GM08714 (cell line): ENCODE data around the gene BICDL2.
"Not testable (repeated sequence)": the region's sequence is repeated elsewhere in the genome, so short reads cannot be mapped to it uniquely, and the experiment has no call there.

Experiments used
- H3K4me3 ChIP-seq: fragments of 200-500 bp; sonication (Bioruptor generic); 2 replicates; pipeline ENCODE4 v1.5.1; 2014; ENCODE audit warnings: mild to moderate bottlenecking, low read length, inconsistent platforms
- ZNF274 ChIP-seq: IDR thresholded peaks from 2 replicates; pipeline ENCODE4 v1.6.1; 2012; ENCODE audit warnings: mild to moderate bottlenecking, low read depth, low read length

The BICDL2 gene

GRCh38 chr16:3071655-3072054 lies 34.9 kb upstream of the BICDL2 start:
- no peak for TF ChIP-seq ZNF274
- H3K4me3 ChIP-seq = no peak overlapping the region

DNA sequence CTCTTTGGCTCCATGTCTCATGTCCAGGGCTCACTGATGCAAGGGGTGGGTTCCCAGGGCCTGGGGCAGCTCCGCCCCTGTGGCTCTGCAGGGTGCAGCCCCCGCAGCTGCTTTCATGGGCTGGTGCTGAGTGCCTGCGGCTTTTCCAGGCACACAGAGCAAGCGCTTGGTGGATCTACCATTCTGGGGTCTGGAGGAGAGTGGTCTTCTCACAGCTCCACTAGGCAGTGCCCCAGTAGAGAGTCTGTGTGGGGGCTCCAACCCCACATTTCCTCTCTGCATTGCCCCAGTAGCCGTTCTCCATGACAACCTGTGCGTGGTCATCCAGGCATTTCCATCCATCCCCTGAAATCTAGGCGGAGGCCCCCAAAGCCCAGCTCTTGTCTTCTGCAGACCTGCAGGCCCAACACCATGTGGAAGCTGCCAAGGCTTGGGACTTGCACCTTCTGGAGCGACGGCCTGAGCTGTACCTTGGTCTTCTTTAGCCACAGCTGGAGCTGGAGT lies 33.9 kb upstream of the BICDL2 start:
- TF ChIP-seq ZNF274 = no peak
- H3K4me3 ChIP-seq = no peak overlapping the region

GRCh38 chr16:3069146-3069545 lies 32.4 kb upstream of the BICDL2 start:
- not testable (repeated sequence) for H3K4me3 ChIP-seq

DNA sequence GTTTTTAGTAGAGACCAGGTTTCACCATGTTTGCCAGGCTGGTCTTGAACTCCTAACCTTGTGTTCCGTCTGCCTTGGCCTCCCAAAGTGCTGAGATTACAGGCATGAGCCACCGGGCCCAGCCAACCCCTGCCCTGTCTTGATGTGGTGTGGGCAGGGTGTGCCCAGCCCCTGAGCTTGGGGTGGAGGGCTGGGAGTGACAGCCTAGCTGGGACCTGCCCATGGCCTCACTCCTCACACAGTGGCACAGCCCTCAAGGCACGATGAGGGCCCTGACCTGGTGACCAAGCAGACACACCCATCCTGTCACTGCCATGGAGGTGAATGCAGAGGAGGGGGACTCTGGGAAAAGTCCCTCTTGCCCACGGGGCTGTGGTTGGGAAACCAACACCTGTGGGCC lies 31.7 kb upstream of the BICDL2 start:
- no peak for TF ChIP-seq ZNF274
- no peak overlapping the region for H3K4me3 ChIP-seq

DNA sequence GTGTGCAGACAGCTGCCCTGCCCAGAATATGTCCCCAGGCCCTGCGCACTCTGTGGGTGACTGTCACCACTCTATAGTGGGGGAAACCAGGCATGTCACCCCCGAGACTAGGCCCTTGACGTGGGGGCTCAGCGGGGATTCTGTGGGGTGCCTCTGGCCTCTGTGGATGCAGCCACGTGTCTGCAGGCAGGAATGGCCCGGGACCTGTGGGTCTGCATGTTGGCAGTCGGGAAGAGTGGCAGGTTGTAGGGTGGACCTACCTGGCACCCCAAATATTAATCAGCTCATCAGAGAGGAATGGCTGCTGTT lies 29.6 kb upstream of the BICDL2 start:
- TF ChIP-seq ZNF274 = no peak
- H3K4me3 ChIP-seq = peak overlapping the region; percentile 19; the same call in 1 of the 2 replicates

DNA sequence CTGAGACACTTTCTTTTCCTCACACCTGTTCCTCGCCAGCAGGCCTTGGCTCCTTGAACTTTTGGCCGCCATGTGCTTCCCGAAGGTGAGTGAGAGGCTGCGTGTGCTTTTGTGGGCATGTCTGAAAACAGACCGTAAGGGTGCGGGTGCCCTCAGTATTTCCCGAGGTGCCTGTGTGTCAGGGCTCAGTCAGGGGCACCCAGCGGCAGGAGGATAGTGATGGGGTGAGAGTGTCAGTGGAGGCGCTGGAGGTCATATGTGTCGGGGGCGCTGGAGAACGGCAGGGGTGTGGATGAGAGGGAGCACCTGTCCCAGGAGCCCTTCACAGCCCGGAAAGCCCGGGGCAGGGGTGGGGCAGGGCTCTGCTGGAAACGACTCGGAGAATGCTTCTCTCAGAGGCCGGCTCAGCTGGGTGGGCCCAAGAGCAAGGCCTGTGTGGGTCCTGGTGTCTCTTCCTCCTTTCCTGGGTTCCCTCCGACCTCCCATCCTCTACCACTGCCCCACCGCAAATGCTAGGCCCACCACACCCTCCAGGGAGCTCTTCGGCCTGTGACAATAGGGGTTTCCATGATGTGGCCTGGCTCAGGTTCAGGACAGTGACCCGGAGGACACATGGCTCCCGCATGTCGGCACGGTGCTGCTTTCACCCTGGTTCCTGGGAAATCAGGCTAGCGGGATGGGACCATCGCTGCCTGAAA lies 29.1 kb upstream of the BICDL2 start:
- TF ChIP-seq ZNF274 = no peak
- H3K4me3 ChIP-seq = peak overlapping the region; percentile 19; the same call in 1 of the 2 replicates

DNA sequence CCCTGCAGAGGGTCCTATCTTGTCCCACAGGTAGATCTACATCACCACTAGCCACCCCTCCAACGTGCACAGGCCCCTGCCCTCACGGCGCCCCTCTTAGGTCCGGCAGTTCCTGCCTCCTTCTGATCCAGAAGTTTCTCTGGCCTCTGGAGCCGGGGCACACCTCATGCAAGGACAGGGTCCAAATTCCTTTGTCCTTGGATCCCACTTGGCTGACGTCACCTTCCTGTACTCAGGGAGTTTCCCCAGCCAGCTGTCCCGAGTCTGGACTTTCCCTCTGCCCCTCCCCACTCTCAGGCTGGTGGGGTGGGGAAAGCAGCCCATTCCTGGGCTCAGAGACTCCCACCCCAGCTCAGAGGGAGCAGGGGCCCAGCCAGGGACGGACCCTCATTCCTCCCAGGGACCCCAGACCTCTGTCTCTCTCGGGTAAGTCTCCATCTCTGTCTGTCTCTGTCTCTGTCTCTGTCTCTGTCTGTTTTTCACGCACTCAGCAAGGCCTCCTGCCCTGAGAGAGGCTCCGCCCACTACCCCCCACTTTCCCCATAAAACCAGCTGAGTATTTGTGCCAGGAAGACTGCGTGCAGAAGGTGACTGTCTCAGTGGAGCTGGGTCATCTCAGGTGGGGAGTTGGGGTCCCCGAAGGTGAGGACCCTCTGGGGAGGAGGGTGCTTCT lies 28.5 kb upstream of the BICDL2 start, which contains the start of gene IL32:
TSS of gene IL32 (plus strand) at position 572 of the 673 bp plus-strand sequence. CDS start 172 bp downstream, outside the sequence.
- H3K4me3 ChIP-seq = peak within 1 kb of the TSS; percentile 19; the same call in 1 of the 2 replicates
- no peak for TF ChIP-seq ZNF274

GRCh38 chr16:3063625-3064386 lies 27.1 kb upstream of the BICDL2 start:
- no peak overlapping the region for H3K4me3 ChIP-seq
- TF ChIP-seq ZNF274 = no peak

DNA sequence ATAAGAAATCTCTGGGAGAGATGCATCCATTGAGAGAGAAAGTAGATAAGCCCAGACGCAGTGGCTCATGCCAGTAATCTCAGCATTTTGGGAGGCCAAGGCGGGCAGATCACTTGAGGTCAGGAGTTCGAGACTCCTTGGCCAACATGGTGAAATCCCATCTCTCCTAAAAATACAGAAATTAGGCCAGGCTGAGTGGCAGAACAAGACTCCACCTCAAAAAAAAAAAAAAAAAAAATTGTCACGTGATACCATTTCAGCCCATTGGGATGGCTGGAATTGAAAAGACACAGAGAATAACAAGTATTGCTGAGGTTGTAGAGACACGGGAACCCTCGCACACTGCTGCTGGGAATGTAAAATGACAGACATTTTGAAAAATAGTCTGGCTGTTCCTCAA lies 25.8 kb upstream of the BICDL2 start:
- TF ChIP-seq ZNF274 = no peak
- H3K4me3 ChIP-seq = no peak overlapping the region

DNA sequence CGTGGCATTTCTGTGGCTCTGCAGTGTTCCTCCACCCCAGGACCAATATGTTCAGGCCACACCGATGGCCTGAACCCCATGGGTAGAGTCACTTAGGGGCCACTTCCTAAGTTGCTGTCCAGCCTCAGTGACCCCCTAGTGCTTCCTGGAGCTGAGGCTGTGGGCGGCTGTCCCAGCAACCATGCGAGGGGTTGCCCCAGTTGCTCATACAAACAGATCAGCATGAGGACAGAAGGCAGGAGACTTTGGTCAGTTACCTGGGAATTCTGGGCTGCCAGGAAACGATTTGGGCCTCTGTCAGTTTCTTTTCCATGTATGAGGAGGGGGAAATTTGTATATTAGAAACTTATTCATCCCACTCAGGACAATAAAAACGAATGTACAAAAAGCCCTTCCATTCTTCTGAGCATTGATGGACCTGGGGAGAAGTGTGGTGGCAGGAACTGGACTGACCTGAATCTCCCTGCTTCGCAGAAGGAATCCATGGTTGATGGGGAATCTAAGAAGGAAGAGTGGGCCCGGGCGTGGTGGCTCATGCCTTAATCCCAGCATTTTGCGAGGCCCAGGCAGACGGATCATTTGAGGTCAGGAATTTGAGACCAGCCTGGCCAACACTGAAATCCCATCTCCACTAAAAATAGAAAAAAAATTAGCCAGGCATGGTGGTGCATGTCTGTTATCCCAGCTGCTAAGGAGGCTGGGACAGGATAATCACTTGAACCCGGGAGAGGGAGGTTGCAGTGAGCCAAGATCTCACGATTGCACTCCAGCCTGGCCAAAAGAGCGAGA lies 23.8 kb upstream of the BICDL2 start:
- H3K4me3 ChIP-seq = no peak overlapping the region
- TF ChIP-seq ZNF274 = no peak

DNA sequence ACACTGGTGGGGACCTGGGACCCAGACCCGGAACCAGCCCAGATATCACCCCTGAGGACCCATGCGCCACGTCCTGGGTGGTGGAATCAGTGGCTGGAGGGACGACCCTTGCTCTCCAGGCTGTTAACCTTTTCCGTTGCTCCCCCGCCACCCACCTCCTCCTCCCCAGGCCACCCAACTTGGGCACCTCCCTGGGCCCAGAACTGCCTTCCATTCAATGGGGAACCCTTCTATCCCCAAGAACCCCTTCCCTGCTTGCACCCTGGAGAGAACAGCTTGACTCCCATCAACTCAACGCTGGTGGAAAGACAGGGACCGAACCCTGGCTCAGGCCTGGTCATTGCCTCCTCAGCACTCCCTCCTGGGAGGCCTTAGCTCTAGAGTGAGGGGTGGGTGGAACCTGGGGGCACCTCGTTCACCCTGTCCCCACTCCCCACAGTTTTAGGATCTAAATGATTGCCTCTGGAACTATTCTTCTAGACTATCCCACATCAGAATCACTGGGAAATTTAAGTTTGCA lies 23.0 kb upstream of the BICDL2 start:
- no peak for TF ChIP-seq ZNF274
- peak overlapping the region; percentile 49; the same call in 1 of the 2 replicates for H3K4me3 ChIP-seq

DNA sequence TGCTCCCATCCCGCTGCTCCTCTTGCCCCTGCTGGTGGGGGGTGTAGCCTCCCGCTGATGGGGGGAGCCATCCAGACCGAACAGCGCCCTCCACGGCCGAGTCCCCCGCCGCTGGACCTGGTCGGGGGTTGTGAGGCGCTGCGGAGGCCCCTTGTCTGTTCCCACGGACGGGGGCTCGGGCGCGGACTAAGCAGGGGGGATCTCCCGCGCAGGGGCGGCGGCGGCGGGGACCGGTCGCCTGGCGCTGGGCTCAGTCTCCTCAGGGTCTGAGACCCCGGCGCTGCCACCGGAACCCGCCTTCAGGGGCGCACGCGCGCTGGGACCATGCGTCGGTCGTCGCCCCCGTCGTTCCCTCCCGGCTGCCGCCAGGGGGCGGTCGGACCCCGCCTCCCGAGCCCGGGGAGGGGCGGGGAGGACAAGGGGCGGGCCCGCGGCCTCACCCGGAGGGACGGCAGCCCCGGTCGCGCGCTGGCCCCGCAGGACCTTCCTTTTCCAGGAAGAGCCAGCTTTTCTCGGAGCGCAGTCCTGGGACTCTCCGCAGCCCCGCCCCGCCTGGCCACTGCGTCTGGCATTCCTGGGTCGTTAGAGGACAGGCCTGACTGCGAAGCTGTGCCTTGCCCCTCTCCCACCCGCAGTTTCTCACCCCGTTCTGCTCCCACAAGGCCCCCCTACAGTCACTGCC lies 22.4 kb upstream of the BICDL2 start:
- peak overlapping the region; percentile 94 for H3K4me3 ChIP-seq
- no peak for TF ChIP-seq ZNF274
